K562 (cell line): ENCODE data around the gene BMP10. TPM values are rescaled to one million over a fixed set of nuclear protein-coding genes. Genes with fewer than 3 reads are reported as not detected.

Experiments
- ASH1L ChIP-seq: fragments of 450-650 bp; IDR thresholded peaks from 2 replicates; pipeline ENCODE4 v1.6.1; 2018; ENCODE audit warnings: borderline replicate concordance, mild to moderate bottlenecking, low read depth; ENCODE audit not compliant: partially characterized antibody
- BDP1 ChIP-seq: IDR thresholded peaks from 3 replicates; pipeline ENCODE4 v1.6.1; 2011; ENCODE audit not compliant: insufficient read length, insufficient read depth
- C11orf30 ChIP-seq: fragments of 450-650 bp; IDR thresholded peaks from 2 replicates; pipeline ENCODE4 v1.6.1; 2016; ENCODE audit warnings: low read depth, mild to moderate bottlenecking
- DDX20 ChIP-seq: fragments of 450-650 bp; IDR thresholded peaks from 2 replicates; pipeline ENCODE4 v1.6.1; 2016; ENCODE audit warnings: missing genetic modification characterization, low read depth, mild to moderate bottlenecking, missing compliant biosample characterization, moderate library complexity
- ELK1 ChIP-seq: sonication (generic); formaldehyde crosslinking; IDR thresholded peaks from 2 replicates; pipeline ENCODE4 v1.8.1; 2022; ENCODE audit warnings: missing genetic modification reagents
- KHSRP ChIP-seq: fragments of 450-650 bp; IDR thresholded peaks from 2 replicates; pipeline ENCODE4 v1.6.1; 2017
- NELFE ChIP-seq: IDR thresholded peaks from 2 replicates; pipeline ENCODE4 v1.6.1; 2011; ENCODE audit warnings: mild to moderate bottlenecking; ENCODE audit not compliant: insufficient read depth, insufficient read length
- NFRKB ChIP-seq: fragments of 450-650 bp; IDR thresholded peaks from 2 replicates; pipeline ENCODE4 v1.6.1; 2016; ENCODE audit warnings: low read depth
- PCBP2 ChIP-seq: fragments of 200-400 bp; formaldehyde crosslinking; IDR thresholded peaks from 2 replicates; pipeline ENCODE4 v1.6.1; 2018; ENCODE audit warnings: low read length, low read depth, mild to moderate bottlenecking, moderate library complexity; ENCODE audit not compliant: poor library complexity, severe bottlenecking
- SREBF2 ChIP-seq: sonication (generic); formaldehyde crosslinking; IDR thresholded peaks from 2 replicates; pipeline ENCODE4 v1.4.0; 2020; ENCODE audit warnings: mild to moderate bottlenecking, missing genetic modification reagents
- TAF7 ChIP-seq: fragments of 450-650 bp; IDR thresholded peaks from 2 replicates; pipeline ENCODE4 v1.6.1; 2016; ENCODE audit warnings: missing genetic modification characterization, missing compliant biosample characterization
- TBL1XR1 ChIP-seq, 2 experiments: IDR thresholded peaks; 2 replicates each; pipeline ENCODE4 v1.6.1; 2012; ENCODE audit warnings: improper control_type of control experiment in 2 of 2, low read length in 2 of 2, mild to moderate bottlenecking in 1 of 2
- TCF3 ChIP-seq: sonication (generic); formaldehyde crosslinking; IDR thresholded peaks from 2 replicates; pipeline ENCODE4 v1.4.0; 2020; ENCODE audit warnings: mild to moderate bottlenecking, missing genetic modification reagents
- TCF7 ChIP-seq: sonication (generic); IDR thresholded peaks from 2 replicates; pipeline ENCODE4 v1.6.1; 2016; ENCODE audit warnings: antibody characterized with exemption, borderline replicate concordance
- ZBED1 ChIP-seq: IDR thresholded peaks from 2 replicates; pipeline ENCODE4 v1.6.1; 2014
- ZBTB43 ChIP-seq: sonication (generic); formaldehyde crosslinking; IDR thresholded peaks from 2 replicates; pipeline ENCODE4 v1.8.0; 2023; ENCODE audit warnings: mild to moderate bottlenecking, missing genetic modification reagents
- ZBTB8A ChIP-seq: fragments of 450-650 bp; IDR thresholded peaks from 2 replicates; pipeline ENCODE4 v1.6.1; 2018; ENCODE audit warnings: mild to moderate bottlenecking, moderate library complexity; ENCODE audit not compliant: partially characterized antibody
- ZFPM2 ChIP-seq: fragments of 250-450 bp; sonication (Bioruptor Pico); IDR thresholded peaks from 2 replicates; pipeline ENCODE4 v1.5.1; 2022; ENCODE audit warnings: mild to moderate bottlenecking
- ZNF76 ChIP-seq: fragments of 250-450 bp; sonication (Bioruptor Pico); IDR thresholded peaks from 2 replicates; pipeline ENCODE4 v1.4.0; 2020; ENCODE audit warnings: mild to moderate bottlenecking, moderate library complexity, borderline replicate concordance
- polyA plus RNA-seq, 8 experiments: library from polyadenylated mRNA; depleted of rRNA in 4 of 8; stranded (reverse) in 5 of 8; unstranded in 3 of 8; fragments of >200 nt; fragmentation: Nextera tagmentation in 2 of 8; fragmentation: Illumina TruSeq in 1 of 8; extraction: Ambion mirVana in 2 of 8; extraction: Trizol in 1 of 8; gene quantifications; 2 replicates each; pipeline versions ENCODE4 v1.2.1 to v1.2.3, GENCODE V29; 2011 to 2014; ENCODE audit warnings: inconsistent platforms in 1 of 8, missing spikeins in 1 of 8
- total RNA-seq, 7 experiments: library from RNA; depleted of rRNA in 6 of 7; stranded (reverse); fragments of >200 nt in 6 of 7; fragmentation: Illumina TruSeq in 2 of 7; extraction: Trizol in 2 of 7; gene quantifications; 2 replicates each; pipeline versions ENCODE4 v1.2.1 to v1.2.3, GENCODE V29; 2011 to 2021; ENCODE audit warnings: low replicate concordance in 1 of 7
- TF ChIP-seq, protein P1 (sequence below): sonication (generic); IDR thresholded peaks from 2 replicates; pipeline ENCODE4 v1.6.1; 2016
- TF ChIP-seq, protein P2 (sequence below): fragments of 250-450 bp; sonication (Bioruptor Pico); IDR thresholded peaks from 2 replicates; pipeline ENCODE4 v1.4.0; 2020; ENCODE audit warnings: mild to moderate bottlenecking, moderate library complexity
- TF ChIP-seq, protein P3 (sequence below), 3 experiments: fragments of 200-800 bp in 1 of 3; sonication (Bioruptor generic) in 1 of 3; sonication (generic) in 1 of 3; formaldehyde crosslinking in 1 of 3; IDR thresholded peaks; 2 replicates each; pipeline versions ENCODE4 v1.6.1 to v1.8.0; 2016 to 2022; ENCODE audit warnings: mild to moderate bottlenecking in 2 of 3, missing compliant biosample characterization in 2 of 3, missing genetic modification characterization in 2 of 3, missing genetic modification reagents in 1 of 3

BMP10 gene
- total and polyA plus RNA-seq, 9 of the 15 experiments (the other 6 are each of a cell fraction or from before 2014, with no cell fraction given), result 0.11 to 0.91 (median 0.43) TPM

GRCh38 chr2:68849579-68850030 lies 21.6 kb downstream of the BMP10 start (continued):
- TF ChIP-seq TAF7 (no peak), NELFE (no peak), ELK1 (no peak), ASH1L (no peak), BDP1 (no peak), KHSRP (no peak), TCF3 (CRISPR knock-in tag) (peak; percentile 78), C11orf30 (no peak), TCF7 (no peak; the same call in 1 of the 2 replicates), ZBED1 (no peak), ZBTB43 (CRISPR knock-in tag) (no peak), DDX20 (tag) (no peak; the same call in 1 of the 2 replicates), ZNF76 (CRISPR knock-in tag) (no peak), ZBTB8A (no peak), SREBF2 (no peak), ZFPM2 (no peak), NFRKB (peak; percentile 68; the same call in 1 of the 2 replicates), TBL1XR1 (IDR thresholded peaks at IDR 0.05; ENCODE audit: low read length in 2 of 2) (peak in 1 of 2 experiments; percentile 81; a peak in 2 of 4 replicates), PCBP2 (no peak)
- TF ChIP-seq, protein P1, sequence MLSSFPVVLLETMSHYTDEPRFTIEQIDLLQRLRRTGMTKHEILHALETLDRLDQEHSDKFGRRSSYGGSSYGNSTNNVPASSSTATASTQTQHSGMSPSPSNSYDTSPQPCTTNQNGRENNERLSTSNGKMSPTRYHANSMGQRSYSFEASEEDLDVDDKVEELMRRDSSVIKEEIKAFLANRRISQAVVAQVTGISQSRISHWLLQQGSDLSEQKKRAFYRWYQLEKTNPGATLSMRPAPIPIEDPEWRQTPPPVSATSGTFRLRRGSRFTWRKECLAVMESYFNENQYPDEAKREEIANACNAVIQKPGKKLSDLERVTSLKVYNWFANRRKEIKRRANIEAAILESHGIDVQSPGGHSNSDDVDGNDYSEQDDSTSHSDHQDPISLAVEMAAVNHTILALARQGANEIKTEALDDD, result no peak
- TF ChIP-seq, protein P2, sequence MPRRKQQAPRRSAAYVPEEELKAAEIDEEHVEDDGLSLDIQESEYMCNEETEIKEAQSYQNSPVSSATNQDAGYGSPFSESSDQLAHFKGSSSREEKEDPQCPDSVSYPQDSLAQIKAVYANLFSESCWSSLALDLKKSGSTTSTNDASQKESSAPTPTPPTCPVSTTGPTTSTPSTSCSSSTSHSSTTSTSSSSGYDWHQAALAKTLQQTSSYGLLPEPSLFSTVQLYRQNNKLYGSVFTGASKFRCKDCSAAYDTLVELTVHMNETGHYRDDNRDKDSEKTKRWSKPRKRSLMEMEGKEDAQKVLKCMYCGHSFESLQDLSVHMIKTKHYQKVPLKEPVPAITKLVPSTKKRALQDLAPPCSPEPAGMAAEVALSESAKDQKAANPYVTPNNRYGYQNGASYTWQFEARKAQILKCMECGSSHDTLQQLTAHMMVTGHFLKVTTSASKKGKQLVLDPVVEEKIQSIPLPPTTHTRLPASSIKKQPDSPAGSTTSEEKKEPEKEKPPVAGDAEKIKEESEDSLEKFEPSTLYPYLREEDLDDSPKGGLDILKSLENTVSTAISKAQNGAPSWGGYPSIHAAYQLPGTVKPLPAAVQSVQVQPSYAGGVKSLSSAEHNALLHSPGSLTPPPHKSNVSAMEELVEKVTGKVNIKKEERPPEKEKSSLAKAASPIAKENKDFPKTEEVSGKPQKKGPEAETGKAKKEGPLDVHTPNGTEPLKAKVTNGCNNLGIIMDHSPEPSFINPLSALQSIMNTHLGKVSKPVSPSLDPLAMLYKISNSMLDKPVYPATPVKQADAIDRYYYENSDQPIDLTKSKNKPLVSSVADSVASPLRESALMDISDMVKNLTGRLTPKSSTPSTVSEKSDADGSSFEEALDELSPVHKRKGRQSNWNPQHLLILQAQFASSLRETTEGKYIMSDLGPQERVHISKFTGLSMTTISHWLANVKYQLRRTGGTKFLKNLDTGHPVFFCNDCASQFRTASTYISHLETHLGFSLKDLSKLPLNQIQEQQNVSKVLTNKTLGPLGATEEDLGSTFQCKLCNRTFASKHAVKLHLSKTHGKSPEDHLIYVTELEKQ, result no peak
- TF ChIP-seq, protein P3, sequence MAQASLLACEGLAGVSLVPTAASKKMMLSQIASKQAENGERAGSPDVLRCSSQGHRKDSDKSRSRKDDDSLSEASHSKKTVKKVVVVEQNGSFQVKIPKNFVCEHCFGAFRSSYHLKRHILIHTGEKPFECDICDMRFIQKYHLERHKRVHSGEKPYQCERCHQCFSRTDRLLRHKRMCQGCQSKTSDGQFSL (CRISPR knock-in tag; IDR thresholded peaks at IDR 0.05), result no peak
- TF ChIP-seq, protein P3 (tag; IDR thresholded peaks at IDR 0.05), result no peak
